ENCODE data around the gene KRTAP5-2. TPM values are rescaled to one million over a fixed set of nuclear protein-coding genes. Genes with fewer than 3 reads are reported as not detected.

Gene KRTAP5-2
- total and polyA plus RNA-seq, 11 donors = not detected

GRCh38 chr11:1639666-1640065 lies 41.6 kb upstream of the KRTAP5-2 start:
- H3K27ac ChIP-seq = peak overlapping the region in 5 of 12 donors; percentile 22 to 76 (median 69)
- ATAC-seq (peak in 1 of 4 donors; percentile 7), DNase-seq (no peak)
- peaks cover 0 to 20% (median 7%) of the 10 kb centered on the region in 12 donors for H3K4me1 ChIP-seq
- 56 to 68% (median 57%) methylated on average over 15 of the region's 15 CpGs for WGBS, 4 donors
- H3K36me3 ChIP-seq = no peaks in the 10 kb centered on the region
- no peaks in the 10 kb centered on the region for H3K9me3 ChIP-seq
- peak overlapping the region in 1 of 12 donors; percentile 25 for H3K4me3 ChIP-seq
- intact Hi-C loops (cut with DNase I) = loop anchor here in 2 of 10 donors (10.0 kb wide), 1 partner anchor 95 kb away; no protein-coding TSS in a partner anchor
- TF ChIP-seq CTCF (IDR thresholded peaks at IDR 0.05) (no peak), POLR2A (IDR thresholded peaks at IDR 0.05) (no peak)
- H3K27me3 ChIP-seq = peaks cover 0 to 16% (median 0%) of the 10 kb centered on the region in 9 donors

GRCh38 chr11:1639102-1639620 lies 41.1 kb upstream of the KRTAP5-2 start:
- TF ChIP-seq POLR2A (IDR thresholded peaks at IDR 0.05) (no peak), CTCF (IDR thresholded peaks at IDR 0.05) (no peak)
- intact Hi-C loops (cut with DNase I) = loop anchor here in 2 of 10 donors (10.0 kb wide), 1 partner anchor 94 kb away; no protein-coding TSS in a partner anchor
- DNase-seq (peak in 4 of 5 donors; percentile 60 to 75 (median 68)), ATAC-seq (peak; percentile 25 to 88 (median 71))
- Histone ChIP-seq H3K4me3 (peak overlapping the region in 4 of 12 donors; percentile 14 to 25 (median 19)), H3K36me3 (no peaks in the 10 kb centered on the region), H3K27me3 (peaks cover 0 to 16% (median 0%) of the 10 kb centered on the region in 9 donors), H3K4me1 (peaks cover 0 to 20% (median 7%) of the 10 kb centered on the region in 12 donors), H3K9me3 (no peaks in the 10 kb centered on the region), H3K27ac (peak overlapping the region in 6 of 12 donors; percentile 22 to 76 (median 68))
- 49 to 72% (median 54%) methylated on average over 14 to 18 of the region's 18 CpGs for WGBS, 4 donors

GRCh38 chr11:1638344-1638743 lies 40.2 kb upstream of the KRTAP5-2 start:
- TF ChIP-seq POLR2A (IDR thresholded peaks at IDR 0.05) = no peak
- TF ChIP-seq CTCF (IDR thresholded peaks at IDR 0.05) = no peak
- no peak for ATAC-seq
- Histone ChIP-seq H3K4me3 (no peak overlapping the region), H3K36me3 (no peaks in the 10 kb centered on the region), H3K27ac (peak overlapping the region in 5 of 12 donors; percentile 39 to 76 (median 56)), H3K9me3 (no peaks in the 10 kb centered on the region), H3K4me1 (peaks cover 0 to 20% (median 7%) of the 10 kb centered on the region in 12 donors), H3K27me3 (peaks cover 0 to 17% (median 0%) of the 10 kb centered on the region in 9 donors)
- intact Hi-C loops (cut with DNase I) = loop anchor here in 2 of 10 donors (10.0 kb wide), 1 partner anchor 94 kb away; no protein-coding TSS in a partner anchor
- no peak for DNase-seq
- 71 to 82% (median 78%) methylated on average over 8 of the region's 8 CpGs for WGBS, 4 donors

GRCh38 chr11:1637628-1638027 lies 39.5 kb upstream of the KRTAP5-2 start:
- Histone ChIP-seq H3K9me3 (no peaks in the 10 kb centered on the region), H3K27me3 (peaks cover 0 to 19% (median 1%) of the 10 kb centered on the region in 9 donors), H3K27ac (no peak overlapping the region), H3K36me3 (no peaks in the 10 kb centered on the region), H3K4me3 (no peak overlapping the region), H3K4me1 (peaks cover 0 to 20% (median 7%) of the 10 kb centered on the region in 12 donors)
- WGBS, 4 donors = 87 to 93% (median 90%) methylated on average over 2 of the region's 2 CpGs
- TF ChIP-seq POLR2A (IDR thresholded peaks at IDR 0.05) (no peak), CTCF (IDR thresholded peaks at IDR 0.05) (no peak)
- DNase-seq = no peak
- no peak for ATAC-seq
- intact Hi-C loops (cut with DNase I) = loop anchor here in 2 of 10 donors (10.0 kb wide), 1 partner anchor 93 kb away; no protein-coding TSS in a partner anchor

Data from heart left ventricle (tissue), 16 donors.